Activated CD8-positive, alpha-beta memory T cell treated with anti-CD3 and anti-CD28 coated beads for 48 hours (primary cell): ENCODE data around the gene MGST3.
"Not testable (repeated sequence)": the region's sequence is repeated elsewhere in the genome, so short reads cannot be mapped to it uniquely, and the experiment has no call there.

Source experiments
- DNase-seq, 3 experiments: peaks; one replicate each; pipeline ENCODE4 v3.0.0-alpha.2; 2020; ENCODE audit warnings: low read depth in 2 of 3, low spot score in 2 of 3

Gene MGST3

GRCh38 chr1:165630629-165631341 lies at the start of gene MGST3:
MGST3 (plus strand) TSS chr1:165631234; CDS start chr1:165649848, 18,614 bp downstream.
- DNase-seq = peak; percentile 87 to 94 (median 93)

- DNase-seq = no peak
These were observed 49.1 kb upstream of the MGST3 start for GRCh38 chr1:165581926-165582325.

GRCh38 chr1:165586398-165586797 lies 44.6 kb upstream of the MGST3 start:
- DNase-seq = no peak

- DNase-seq = not testable (repeated sequence)
These were observed 39.6 kb upstream of the MGST3 start for GRCh38 chr1:165591391-165591790.

GRCh38 chr1:165592945-165593823 lies 37.9 kb upstream of the MGST3 start:
- peak; percentile 27 to 76 (median 71) for DNase-seq

GRCh38 chr1:165595246-165595938 lies 35.6 kb upstream of the MGST3 start:
- no peak for DNase-seq

- peak; percentile 91 to 92 (median 91) for DNase-seq
These were observed 33.0 kb upstream of the MGST3 start for GRCh38 chr1:165597883-165598675.

- no peak for DNase-seq
These were observed 32.4 kb upstream of the MGST3 start for GRCh38 chr1:165598676-165599059.

GRCh38 chr1:165600793-165601192 lies 30.2 kb upstream of the MGST3 start:
- no peak for DNase-seq

- no peak for DNase-seq
These were observed 27.2 kb upstream of the MGST3 start for GRCh38 chr1:165603810-165604209.

- no peak for DNase-seq
These were observed 25.8 kb upstream of the MGST3 start for GRCh38 chr1:165605246-165605645.

- not testable (repeated sequence) for DNase-seq
These were observed 24.4 kb upstream of the MGST3 start for GRCh38 chr1:165606676-165607075.

GRCh38 chr1:165610866-165611265 lies 20.2 kb upstream of the MGST3 start:
- no peak for DNase-seq

GRCh38 chr1:165612062-165612461 lies 19.0 kb upstream of the MGST3 start:
- no peak for DNase-seq

- DNase-seq = no peak
These were observed 14.9 kb upstream of the MGST3 start for GRCh38 chr1:165616054-165616612.

- no peak for DNase-seq
These were observed 14.0 kb upstream of the MGST3 start for GRCh38 chr1:165616987-165617546.

- no peak for DNase-seq
These were observed 11.3 kb upstream of the MGST3 start for GRCh38 chr1:165619647-165620151.

- no peak for DNase-seq
These were observed 7.4 kb upstream of the MGST3 start for GRCh38 chr1:165623624-165624023.

- no peak for DNase-seq
These were observed 6.6 kb upstream of the MGST3 start for GRCh38 chr1:165624441-165624840.
